ENCODE measurements around the gene GNG2. TPM values are rescaled to one million over a fixed set of nuclear protein-coding genes. Genes with fewer than 3 reads are reported as not detected.

GNG2 gene
- total RNA-seq, 1 experiment from 2014 or later, result 0.33 TPM

GRCh38 chr14:51978681-51979085 lies 118.3 kb downstream of the GNG2 start:
- Histone ChIP-seq H3K79me2 (ENCODE audit: low read depth) (no peaks in the 10 kb centered on the region), H3K4me3 (no peak overlapping the region), H3F3A (ENCODE audit: insufficient read depth, low read depth) (no peaks in the 10 kb centered on the region), H3K27me3 (ENCODE audit: insufficient read depth, low read depth) (no peaks in the 10 kb centered on the region), H3K4me1 (replicated peaks; ENCODE audit: insufficient read depth) (no peaks in the 10 kb centered on the region), H4K20me1 (ENCODE audit: insufficient read depth) (no peaks in the 10 kb centered on the region), H3K36me3 (ENCODE audit: low read depth) (no peaks in the 10 kb centered on the region), H3K4me2 (no peak overlapping the region), H2AFZ (no peak overlapping the region), H3K9me3 (ENCODE audit: insufficient read depth, low read depth) (no peaks in the 10 kb centered on the region), H3K9me2 (ENCODE audit: insufficient read depth) (no peaks in the 10 kb centered on the region; the same call in 1 of the 2 replicates), H3K27ac (no peak overlapping the region)
- BruUV-seq (replicated peaks), result no TSS peak
- ChIA-PET POLR2A (ENCODE audit: unreplicated experiment) (interaction anchor here (0.6 kb wide), 1 partner anchor 1119 kb away, joined by 3 read pairs; no protein-coding TSS in a partner anchor), CTCF (interaction anchor here (1.0 to 1.5 kb wide), 3 partner anchors 42 to 198 kb away, joined by 3 to 7 read pairs (median 6); no protein-coding TSS in a partner anchor)
- no peak for DNase-seq
- TF ChIP-seq CTCF (conservative IDR thresholded peaks at IDR 0.05) (no peak), EZH2 (IDR thresholded peaks at IDR 0.05; ENCODE audit: low read depth) (no peak)
- intact Hi-C loops (cut with micrococcal nuclease; ENCODE audit: unreplicated experiment), result loop anchor here (1.0 to 2.0 kb wide), 3 partner anchors 150 to 695 kb away; no protein-coding TSS in a partner anchor

- ChIA-PET POLR2A (ENCODE audit: unreplicated experiment) (interaction anchor here (0.6 kb wide), 1 partner anchor 1120 kb away, joined by 3 read pairs; no protein-coding TSS in a partner anchor), CTCF (interaction anchor here (1.0 to 1.5 kb wide), 3 partner anchors 43 to 199 kb away, joined by 3 to 7 read pairs (median 6); no protein-coding TSS in a partner anchor)
- Histone ChIP-seq H3K4me3 (no peak overlapping the region), H2AFZ (no peak overlapping the region), H3K9me2 (ENCODE audit: insufficient read depth) (no peaks in the 10 kb centered on the region; the same call in 1 of the 2 replicates), H3K27ac (no peak overlapping the region), H3K79me2 (ENCODE audit: low read depth) (no peaks in the 10 kb centered on the region), H3K36me3 (ENCODE audit: low read depth) (no peaks in the 10 kb centered on the region), H3K4me1 (replicated peaks; ENCODE audit: insufficient read depth) (no peaks in the 10 kb centered on the region), H3K27me3 (ENCODE audit: insufficient read depth, low read depth) (no peaks in the 10 kb centered on the region), H3K9me3 (ENCODE audit: insufficient read depth, low read depth) (no peaks in the 10 kb centered on the region), H3K4me2 (no peak overlapping the region), H3F3A (ENCODE audit: insufficient read depth, low read depth) (no peaks in the 10 kb centered on the region), H4K20me1 (ENCODE audit: insufficient read depth) (no peaks in the 10 kb centered on the region)
- intact Hi-C loops (cut with micrococcal nuclease; ENCODE audit: unreplicated experiment), result loop anchor here (1.0 to 2.0 kb wide), 3 partner anchors 150 to 696 kb away; no protein-coding TSS in a partner anchor
- peak in 1 of 2 experiments; percentile 68 for DNase-seq
- no TSS peak for BruUV-seq (replicated peaks)
- TF ChIP-seq EZH2 (IDR thresholded peaks at IDR 0.05; ENCODE audit: low read depth) (no peak), CTCF (conservative IDR thresholded peaks at IDR 0.05) (peak; percentile 94)
Measured at GRCh38 chr14:51979088-51979709, 118.8 kb downstream of the GNG2 start.

- Histone ChIP-seq H3K4me3 (no peak overlapping the region), H3K36me3 (ENCODE audit: low read depth) (no peaks in the 10 kb centered on the region), H3K9me2 (ENCODE audit: insufficient read depth) (no peaks in the 10 kb centered on the region; the same call in 1 of the 2 replicates), H3F3A (ENCODE audit: insufficient read depth, low read depth) (no peaks in the 10 kb centered on the region), H3K9me3 (ENCODE audit: insufficient read depth, low read depth) (no peaks in the 10 kb centered on the region), H4K20me1 (ENCODE audit: insufficient read depth) (no peaks in the 10 kb centered on the region), H3K4me2 (no peak overlapping the region), H3K79me2 (ENCODE audit: low read depth) (no peaks in the 10 kb centered on the region), H3K4me1 (replicated peaks; ENCODE audit: insufficient read depth) (no peaks in the 10 kb centered on the region), H3K27me3 (ENCODE audit: insufficient read depth, low read depth) (no peaks in the 10 kb centered on the region), H2AFZ (no peak overlapping the region), H3K27ac (no peak overlapping the region)
- ChIA-PET CTCF (no interaction called here), POLR2A (ENCODE audit: unreplicated experiment) (no interaction called here)
- no peak for TF ChIP-seq CTCF (conservative IDR thresholded peaks at IDR 0.05)
- TF ChIP-seq EZH2 (IDR thresholded peaks at IDR 0.05; ENCODE audit: low read depth), result no peak
- no TSS peak for BruUV-seq (replicated peaks)
- intact Hi-C loops (cut with micrococcal nuclease; ENCODE audit: unreplicated experiment), result no loop called here
- DNase-seq, result no peak
Measured at GRCh38 chr14:51981218-51981854, 120.9 kb downstream of the GNG2 start.

Measured in PC-9 (cell line).